Inflammatory macrophage treated with lipopolysaccharide for 1 hour (primary cell): ENCODE results near the gene ZCCHC17.
A peak's percentile ranks its signal among the peaks of the same experiment; 100 is the strongest.
"Not testable (repeated sequence)": the region's sequence is repeated elsewhere in the genome, so short reads cannot be mapped to it uniquely, and the experiment has no call there.

Experiments used
- DNase-seq, 2 donors: peaks; one replicate each; pipeline ENCODE4 v3.0.0-alpha.2; 2020 to 2022

ZCCHC17 gene

GRCh38 chr1:31296486-31297276 is at the start of gene ZCCHC17, which contains the start of gene SNRNP40:
TSS of gene ZCCHC17 (plus strand) at chr1:31297032. CDS start at chr1:31310099, 13,067 bp downstream.
TSS of gene SNRNP40 (minus strand) at chr1:31296788. CDS start at chr1:31296751, 37 bp downstream.
- peak; percentile 99 to 100 for DNase-seq

DNA sequence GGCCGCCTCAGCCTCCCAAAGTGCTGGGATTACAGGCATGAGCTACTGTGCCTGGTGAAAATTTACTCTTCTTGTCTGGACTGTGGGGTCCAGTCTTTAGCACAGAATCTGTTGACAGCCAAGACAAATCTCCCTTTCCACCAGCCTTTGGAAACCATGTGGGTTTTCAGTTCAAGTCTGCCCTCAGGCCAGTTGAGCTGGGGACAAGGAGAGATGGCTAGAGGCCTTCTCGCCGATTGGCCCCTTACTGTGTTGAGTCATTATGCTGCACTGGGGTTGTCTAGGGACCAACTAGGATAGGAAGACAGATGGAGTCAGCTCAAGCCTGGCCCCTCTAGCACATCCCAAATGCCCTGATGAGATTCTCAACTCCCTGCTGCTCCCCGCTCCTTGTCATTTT is 48.6 kb upstream of the ZCCHC17 start:
- no peak for DNase-seq

- no peak for DNase-seq
Measured at GRCh38 chr1:31249854-31250253, 47.0 kb upstream of the ZCCHC17 start.

DNA sequence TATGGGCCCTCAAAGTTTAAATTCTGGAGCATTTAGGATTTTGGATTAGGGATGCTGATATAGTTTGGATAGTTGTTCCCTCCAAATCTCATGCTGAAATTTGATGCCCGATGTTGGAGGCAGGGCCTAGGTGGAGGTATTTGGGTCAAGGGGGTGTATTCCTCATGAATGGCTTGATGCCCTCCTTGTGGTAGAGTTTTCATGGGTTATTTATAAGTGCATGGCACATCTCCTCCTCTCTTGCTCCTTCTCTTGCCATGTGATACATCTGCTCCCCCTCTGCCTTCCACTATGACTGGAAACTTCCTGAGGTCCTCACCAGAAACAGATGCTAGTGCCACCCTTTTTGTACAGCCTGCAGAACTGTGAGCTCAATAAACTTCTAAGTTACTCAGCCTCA is 39.6 kb upstream of the ZCCHC17 start:
- DNase-seq, result no peak

DNA sequence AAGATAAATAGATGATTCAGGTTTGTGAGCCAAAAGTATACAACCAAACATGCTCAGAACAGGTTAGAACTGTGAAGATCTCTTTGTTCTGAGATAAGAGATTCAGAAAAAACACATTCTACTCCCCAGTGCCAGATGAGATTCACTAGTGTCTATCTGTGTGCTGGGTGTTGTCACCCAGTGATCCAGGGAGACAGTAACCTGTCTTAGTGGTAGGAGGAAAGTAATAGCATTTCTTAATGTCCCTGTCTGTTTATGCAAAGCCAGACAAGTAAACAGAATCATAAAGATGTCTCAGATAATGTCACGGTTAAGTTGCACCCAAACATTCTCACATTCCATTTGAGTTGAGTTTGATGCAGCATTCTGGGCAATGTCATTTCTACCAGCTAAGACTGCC is 38.3 kb upstream of the ZCCHC17 start:
- no peak for DNase-seq

DNA sequence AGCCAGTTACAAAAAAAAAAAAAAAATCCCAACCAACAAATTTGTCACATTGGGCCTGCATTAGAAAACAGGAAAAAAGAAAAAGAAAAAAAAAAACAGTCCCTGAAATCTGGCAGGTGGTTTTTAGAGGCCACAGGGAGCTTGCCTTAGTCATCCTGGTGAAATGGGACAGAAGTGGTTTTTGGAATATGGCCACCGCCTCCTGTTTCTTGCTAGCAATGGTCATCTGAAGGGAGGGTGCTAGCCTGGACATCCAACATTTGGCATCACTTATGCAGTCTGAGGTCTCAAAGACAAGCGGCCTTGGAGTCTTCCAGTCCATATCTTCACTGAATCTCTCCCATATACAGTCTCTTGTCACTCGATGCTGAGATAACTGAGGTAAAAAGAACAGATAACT is 37.1 kb upstream of the ZCCHC17 start:
- no peak for DNase-seq

- no peak for DNase-seq
Measured at GRCh38 chr1:31261916-31262315, 34.9 kb upstream of the ZCCHC17 start.

DNA sequence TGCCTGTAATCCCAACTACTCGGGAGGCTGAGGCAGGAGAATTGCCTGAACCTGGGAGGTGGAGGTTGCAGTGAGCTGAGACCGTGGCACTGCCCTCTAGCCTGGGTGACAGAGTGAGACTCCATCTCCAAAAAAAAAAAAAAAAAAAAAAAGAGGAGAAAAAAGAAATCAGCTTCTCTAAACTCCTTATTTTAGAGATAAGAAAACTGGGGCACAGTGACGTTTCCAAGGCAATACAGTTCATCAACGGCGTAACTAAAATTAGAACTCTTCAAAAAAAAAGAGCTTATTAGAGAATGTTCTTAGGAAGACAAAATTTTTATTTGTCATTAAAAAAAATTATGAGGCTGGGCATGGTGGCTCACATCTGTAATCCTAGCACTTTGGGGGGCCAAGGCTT is 34.4 kb upstream of the ZCCHC17 start:
- not testable (repeated sequence) for DNase-seq

GRCh38 chr1:31263408-31263807 is 33.4 kb upstream of the ZCCHC17 start:
- no peak for DNase-seq

GRCh38 chr1:31264790-31265386 is 31.9 kb upstream of the ZCCHC17 start:
- DNase-seq, result no peak

DNA sequence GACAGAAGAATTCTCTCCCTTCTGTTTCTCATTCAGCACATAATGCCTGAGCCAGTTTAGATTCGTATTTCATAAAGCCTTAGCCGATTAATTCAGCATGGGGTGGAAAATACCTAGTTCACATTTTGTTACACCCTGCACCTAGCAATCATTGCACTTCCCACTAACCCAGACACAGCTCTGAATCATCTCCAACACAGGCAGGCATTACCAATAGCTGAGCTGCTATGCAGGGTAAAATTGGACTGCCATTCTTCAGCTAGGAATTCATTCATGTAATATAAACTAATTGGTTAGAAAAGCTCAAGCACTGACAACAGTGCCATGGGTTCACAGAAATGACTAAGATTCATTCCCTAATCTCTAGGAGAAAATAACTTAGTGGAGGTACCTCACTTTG is 30.3 kb upstream of the ZCCHC17 start:
- DNase-seq, result no peak

DNA sequence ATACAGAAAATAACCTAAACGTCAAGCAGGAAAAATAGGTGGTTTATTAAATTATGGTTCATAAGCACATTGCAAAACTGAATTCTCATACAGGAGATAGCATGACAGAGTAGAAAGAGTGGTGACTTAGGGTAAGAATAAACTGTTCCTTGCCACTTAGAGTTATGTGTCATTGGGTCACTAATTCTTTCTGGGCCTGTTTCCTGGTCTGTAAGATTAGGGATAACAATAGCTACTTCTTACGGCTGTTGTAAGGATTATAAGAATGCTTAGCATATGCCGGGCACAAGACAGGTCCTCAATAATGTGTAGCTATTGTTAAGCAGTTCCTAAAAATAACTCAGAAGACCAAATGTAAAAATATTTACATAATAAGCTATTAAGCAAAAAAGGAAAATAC is 24.5 kb upstream of the ZCCHC17 start:
- DNase-seq, result no peak

DNA sequence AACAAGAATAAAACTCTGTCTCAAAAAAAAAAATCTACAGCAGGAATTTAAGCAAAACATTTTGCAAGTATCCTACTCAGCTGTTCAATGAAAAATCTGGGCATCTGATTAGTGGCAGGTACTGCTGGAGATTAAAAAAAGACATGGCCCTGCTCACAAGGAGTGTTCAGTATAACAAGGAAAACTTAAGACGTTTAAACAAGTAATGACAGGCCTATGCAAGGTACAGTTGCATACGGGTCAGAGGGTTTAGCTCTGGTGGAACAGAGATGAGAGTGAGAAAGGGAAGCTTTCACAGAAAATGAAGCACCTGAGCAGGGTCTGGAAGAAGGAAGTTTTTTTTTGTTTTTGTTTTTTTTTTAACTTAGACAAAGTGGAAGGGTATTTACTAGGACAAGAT is 23.2 kb upstream of the ZCCHC17 start:
- no peak for DNase-seq

DNA sequence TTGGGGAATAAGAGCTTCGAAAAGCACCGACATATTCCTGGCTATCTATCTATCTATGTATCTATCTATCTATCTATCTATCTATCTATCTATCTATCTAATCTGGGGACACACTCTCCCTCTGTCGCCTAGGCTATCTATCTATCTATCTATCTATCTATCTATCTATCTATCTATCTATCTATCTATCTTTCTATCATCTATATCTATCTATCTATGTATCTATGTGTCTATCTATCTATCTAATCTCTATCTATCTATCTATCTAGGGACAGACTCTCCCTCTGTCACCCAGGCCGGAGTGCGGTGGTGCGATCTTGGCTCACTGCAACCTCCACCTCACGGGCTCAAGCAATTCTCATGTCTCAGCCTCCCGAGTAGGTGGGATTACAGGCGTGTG is 14.4 kb upstream of the ZCCHC17 start:
- DNase-seq, result not testable (repeated sequence)

- not testable (repeated sequence) for DNase-seq
Measured at GRCh38 chr1:31287791-31288190, 9.0 kb upstream of the ZCCHC17 start.

DNA sequence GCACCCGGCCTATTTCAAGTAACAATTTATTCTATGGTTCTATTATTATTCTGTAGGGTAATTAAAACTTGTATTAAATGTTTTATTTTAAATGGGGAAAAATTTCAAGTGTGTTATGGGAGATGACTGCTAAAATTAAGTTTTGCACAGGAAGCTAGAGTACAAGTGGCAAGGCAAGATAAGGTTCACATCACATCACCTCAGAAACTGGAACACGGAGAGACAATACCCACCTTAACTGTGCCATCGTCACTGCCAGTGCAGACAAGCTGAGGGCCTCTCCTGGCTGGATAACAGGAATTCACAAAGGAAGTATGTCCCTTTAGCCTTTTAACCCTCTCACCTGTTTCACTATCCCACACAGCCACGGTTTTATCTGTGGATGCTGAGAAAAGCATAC is 7.8 kb upstream of the ZCCHC17 start:
- no peak for DNase-seq

- DNase-seq, result no peak
Measured at GRCh38 chr1:31295874-31296485, 852 bp upstream of the ZCCHC17 start.

GRCh38 chr1:31297277-31298247 is 730 bp downstream of the ZCCHC17 start:
- peak; percentile 31 to 33 for DNase-seq

DNA sequence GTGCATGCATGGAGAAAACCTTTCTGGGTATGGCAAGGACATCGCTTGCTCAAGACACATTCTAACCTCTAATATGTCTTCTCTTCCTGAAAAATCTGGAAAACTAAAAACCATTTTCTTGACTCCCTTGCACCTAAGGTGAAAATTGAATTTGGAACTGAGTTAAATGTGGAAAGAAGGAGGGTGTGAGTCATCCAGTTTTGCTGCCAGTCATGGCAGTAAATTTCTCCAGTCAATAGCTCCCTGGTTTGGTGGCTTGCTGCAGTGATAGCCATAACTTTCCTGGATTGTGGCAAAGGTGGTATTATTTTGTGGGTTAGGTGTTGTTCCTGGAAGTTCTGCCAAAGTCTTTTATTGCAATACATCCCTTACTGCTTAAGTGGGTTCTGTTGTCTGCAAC is 2.5 kb downstream of the ZCCHC17 start:
- DNase-seq, result no peak

DNA sequence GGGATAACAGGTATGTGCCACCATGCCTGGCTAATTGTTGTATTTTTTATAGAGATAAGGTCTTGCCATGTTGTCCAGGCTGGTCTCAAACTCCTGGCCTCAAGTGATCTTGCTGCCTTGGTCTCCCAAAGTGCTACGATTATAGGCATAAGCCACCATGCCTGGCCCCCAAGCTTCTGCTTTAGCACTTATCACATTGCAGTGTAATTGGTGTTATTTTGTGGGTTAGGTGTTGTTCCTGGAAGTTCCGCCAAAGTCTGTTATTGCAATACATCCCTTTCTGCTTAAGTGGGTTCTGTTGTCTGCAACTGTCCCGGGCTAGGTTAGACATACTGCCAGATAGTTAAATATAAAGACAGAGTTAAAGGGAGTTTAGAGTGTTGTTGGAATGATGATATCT is 3.4 kb downstream of the ZCCHC17 start:
- no peak for DNase-seq

- peak; percentile 4 to 64 for DNase-seq
Measured at GRCh38 chr1:31302709-31303441, 6.0 kb downstream of the ZCCHC17 start.

DNA sequence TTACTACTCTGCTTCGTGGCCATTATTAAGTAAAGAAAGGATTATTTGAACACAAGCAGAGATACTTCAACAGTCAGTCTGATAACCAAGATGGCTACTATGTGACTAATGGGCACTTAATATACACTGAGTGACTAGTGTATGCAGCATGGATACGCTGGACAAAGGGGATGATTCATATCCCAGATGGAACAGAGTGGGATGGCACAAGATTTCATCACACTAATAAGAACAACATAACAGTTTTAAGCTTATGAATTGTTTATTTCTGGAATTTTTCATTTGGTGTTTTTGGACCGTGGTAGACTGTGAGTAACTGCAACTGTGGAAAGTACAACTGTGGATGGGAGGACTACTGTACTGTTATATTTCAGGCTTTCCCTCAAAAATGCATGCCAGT is 9.4 kb downstream of the ZCCHC17 start:
- peak; percentile 45 to 82 for DNase-seq
